GM12872 (cell line): ENCODE data around the gene RNF2.

Experiments used
- TF ChIP-seq, protein P1 (sequence below): IDR thresholded peaks from 3 replicates; pipeline ENCODE4 v1.5.1; 2011; ENCODE audit warnings: low read depth, mild to moderate bottlenecking, low read length, moderate library complexity; ENCODE audit not compliant: insufficient read depth

The RNF2 gene

DNA sequence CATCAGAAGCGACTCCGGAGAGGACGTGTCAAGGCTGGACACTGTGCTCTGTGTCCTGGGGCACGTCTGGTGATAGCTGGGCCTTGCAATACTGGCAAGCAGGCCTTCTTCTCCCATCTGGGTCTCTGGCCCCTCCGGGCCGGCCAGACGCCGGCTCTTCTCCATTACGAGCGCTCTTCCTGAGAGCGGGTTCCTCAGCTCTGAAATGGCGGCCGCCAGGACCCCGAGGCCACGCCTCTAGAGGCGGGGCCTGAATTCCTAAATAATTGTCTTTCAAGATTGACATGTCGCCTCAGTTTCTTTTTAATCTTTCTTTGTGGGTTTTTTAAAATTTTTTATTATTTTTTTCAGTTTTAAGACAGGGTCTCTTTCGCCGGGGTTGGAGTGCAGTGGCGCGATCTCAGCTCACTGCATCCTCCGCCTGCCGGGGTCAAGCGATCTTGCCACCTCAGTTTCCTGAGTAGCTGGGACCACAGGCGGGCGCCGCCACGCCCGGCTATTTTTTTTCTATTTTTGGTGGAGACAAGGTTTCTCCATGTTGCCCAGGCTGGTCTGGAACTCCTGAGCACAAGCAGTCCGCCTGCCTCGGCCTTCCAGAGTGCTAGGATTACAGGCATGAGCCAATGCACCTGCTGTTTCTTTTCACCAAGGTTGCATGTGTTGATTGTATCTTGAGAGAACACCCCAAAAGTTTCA lies 9.2 kb downstream of the RNF2 start:
- TF ChIP-seq, protein P1, sequence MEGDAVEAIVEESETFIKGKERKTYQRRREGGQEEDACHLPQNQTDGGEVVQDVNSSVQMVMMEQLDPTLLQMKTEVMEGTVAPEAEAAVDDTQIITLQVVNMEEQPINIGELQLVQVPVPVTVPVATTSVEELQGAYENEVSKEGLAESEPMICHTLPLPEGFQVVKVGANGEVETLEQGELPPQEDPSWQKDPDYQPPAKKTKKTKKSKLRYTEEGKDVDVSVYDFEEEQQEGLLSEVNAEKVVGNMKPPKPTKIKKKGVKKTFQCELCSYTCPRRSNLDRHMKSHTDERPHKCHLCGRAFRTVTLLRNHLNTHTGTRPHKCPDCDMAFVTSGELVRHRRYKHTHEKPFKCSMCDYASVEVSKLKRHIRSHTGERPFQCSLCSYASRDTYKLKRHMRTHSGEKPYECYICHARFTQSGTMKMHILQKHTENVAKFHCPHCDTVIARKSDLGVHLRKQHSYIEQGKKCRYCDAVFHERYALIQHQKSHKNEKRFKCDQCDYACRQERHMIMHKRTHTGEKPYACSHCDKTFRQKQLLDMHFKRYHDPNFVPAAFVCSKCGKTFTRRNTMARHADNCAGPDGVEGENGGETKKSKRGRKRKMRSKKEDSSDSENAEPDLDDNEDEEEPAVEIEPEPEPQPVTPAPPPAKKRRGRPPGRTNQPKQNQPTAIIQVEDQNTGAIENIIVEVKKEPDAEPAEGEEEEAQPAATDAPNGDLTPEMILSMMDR: no peak

DNA sequence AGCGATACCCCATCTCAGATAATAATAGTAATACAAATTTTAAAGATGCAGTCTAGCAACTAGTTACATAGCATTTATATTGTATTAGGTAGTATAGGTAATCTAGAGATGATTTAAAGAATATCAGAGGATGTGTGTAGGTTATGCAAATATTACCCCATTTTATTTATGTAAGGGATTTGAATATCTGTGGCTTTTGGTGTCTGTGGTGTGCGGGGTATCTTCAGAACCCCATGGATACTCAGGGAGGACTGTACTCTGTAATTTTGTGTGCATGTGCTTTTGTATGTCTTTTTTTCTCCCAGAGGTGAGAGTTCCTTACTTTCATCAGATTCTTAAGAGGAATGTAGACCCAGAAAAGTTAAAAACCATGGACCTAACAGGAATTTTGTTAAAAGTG lies 12.8 kb downstream of the RNF2 start:
- TF ChIP-seq, protein P1: no peak

DNA sequence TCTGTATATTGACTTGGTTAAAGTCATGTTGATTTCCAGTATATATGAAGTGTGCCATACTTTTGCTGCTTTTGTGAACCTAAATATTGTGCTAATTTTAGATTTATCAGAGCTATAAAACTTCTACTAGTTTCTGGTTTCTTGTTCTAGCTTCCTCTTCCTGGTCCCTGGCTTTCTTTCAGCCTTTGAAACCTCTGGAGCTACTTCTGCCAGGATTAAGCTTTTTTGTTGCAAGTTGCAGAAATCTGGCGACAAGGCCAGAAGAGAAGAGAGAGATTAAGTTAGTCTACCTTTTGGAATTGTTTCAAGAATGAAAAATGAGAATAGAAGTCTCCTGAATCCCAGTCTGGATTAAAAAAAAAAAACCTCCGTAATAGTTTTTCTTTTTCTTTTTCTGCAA lies 13.5 kb downstream of the RNF2 start:
- TF ChIP-seq, protein P1: no peak

DNA sequence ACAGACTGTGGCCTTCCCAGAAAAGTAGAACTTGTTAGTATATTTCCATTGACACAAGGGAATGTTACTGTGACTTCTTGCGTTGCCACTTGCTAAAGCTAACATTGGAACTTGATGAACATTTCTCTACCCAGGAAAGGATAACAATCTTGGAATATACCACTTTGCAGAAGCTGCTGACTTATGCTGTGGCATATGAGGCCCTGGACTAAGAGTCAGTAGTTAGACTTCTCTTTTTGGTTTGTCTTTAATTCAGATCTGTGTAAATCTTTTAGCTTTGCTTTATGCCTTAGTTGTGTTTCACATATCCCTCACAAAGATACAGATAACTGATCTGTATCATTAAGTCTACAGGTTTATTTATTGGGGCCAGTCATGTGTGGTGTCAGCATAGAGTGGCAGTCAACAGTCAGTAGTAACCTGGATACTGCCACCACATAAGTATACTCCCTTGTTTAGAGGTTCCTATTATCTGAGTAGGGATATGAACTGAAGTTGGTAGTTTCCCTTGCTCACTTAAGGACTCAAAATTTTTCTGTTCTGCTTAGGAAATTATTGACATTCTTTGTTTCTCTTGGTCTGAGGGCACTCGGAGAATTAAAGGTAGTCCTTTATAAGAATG lies 14.7 kb downstream of the RNF2 start:
- TF ChIP-seq, protein P1: no peak

GRCh38 chr1:185062710-185063370 lies 17.5 kb downstream of the RNF2 start:
- TF ChIP-seq, protein P1: no peak

DNA sequence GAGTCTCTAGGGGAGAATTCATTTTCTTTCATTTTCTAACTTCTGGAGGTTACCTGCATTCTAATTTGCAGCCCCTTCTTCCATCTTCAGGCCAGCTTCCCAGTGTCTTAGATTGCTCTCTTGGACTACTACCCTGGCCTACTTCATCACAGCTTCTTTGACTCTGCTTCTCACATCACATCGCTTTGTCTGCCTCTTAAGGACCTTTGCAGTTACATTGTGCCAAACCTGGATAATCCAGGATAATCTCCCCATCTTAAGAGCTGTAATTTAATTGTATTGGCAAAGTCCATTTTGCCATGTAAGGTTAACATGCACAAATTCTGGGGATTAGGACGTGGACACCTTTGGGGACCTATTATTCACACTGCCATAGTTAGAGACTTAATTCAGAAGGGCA lies 18.4 kb downstream of the RNF2 start:
- TF ChIP-seq, protein P1: no peak

DNA sequence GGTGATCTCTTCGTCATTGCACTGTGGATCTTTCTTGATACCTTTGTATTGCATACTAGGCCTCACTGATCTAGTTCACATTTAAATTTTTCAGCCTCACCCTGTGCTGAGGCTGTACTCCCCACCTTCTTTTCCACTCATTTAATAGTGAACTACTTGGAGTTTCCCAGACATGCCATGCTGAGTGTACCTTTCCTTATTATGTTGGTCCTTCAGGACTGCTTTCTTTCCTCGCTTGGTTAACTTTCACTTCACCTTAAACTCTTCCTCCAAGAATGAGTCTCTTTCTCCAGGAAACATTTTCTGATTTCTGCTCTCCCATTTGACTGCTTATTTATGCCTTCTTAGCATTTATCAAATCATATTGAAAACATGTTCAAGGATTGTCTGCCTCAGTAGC lies 20.8 kb downstream of the RNF2 start:
- TF ChIP-seq, protein P1: no peak
